Measurements from ENCODE around the gene TXNL4A. TPM values are rescaled to one million over a fixed set of nuclear protein-coding genes. Genes with fewer than 3 reads are reported as not detected.

The TXNL4A gene
- total RNA-seq, 2 donors from 2014 or later = 101 to 138 TPM

DNA sequence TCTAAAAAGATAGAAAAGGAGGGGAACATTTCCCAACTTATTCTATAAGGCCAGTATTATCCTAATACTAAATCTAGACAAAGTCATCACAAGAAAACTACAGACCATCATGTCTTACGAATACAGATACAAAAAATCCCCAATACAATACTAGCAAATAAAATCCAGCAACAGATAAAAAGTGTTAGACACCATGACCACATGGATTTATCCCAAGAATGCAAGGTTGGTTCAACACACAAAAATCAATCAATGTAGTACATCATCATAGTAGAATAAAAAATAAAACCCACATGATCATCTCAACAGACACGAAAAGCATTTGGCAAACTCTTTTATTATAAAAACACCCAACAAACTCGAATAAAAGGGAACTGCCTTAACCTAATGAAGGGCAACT is 55.5 kb downstream of the TXNL4A start:
- H3K27me3 ChIP-seq = no peaks in the 10 kb centered on the region
- no peak for DNase-seq
- intact Hi-C loops (cut with DNase I) = loop anchor here (10.0 kb wide), 1 partner anchor 52 kb away; the partner anchor contains the start of gene TXNL4A
- H3K4me1 ChIP-seq = peaks cover 17% of the 10 kb centered on the region
- TF ChIP-seq, protein P1, sequence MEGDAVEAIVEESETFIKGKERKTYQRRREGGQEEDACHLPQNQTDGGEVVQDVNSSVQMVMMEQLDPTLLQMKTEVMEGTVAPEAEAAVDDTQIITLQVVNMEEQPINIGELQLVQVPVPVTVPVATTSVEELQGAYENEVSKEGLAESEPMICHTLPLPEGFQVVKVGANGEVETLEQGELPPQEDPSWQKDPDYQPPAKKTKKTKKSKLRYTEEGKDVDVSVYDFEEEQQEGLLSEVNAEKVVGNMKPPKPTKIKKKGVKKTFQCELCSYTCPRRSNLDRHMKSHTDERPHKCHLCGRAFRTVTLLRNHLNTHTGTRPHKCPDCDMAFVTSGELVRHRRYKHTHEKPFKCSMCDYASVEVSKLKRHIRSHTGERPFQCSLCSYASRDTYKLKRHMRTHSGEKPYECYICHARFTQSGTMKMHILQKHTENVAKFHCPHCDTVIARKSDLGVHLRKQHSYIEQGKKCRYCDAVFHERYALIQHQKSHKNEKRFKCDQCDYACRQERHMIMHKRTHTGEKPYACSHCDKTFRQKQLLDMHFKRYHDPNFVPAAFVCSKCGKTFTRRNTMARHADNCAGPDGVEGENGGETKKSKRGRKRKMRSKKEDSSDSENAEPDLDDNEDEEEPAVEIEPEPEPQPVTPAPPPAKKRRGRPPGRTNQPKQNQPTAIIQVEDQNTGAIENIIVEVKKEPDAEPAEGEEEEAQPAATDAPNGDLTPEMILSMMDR (IDR thresholded peaks at IDR 0.05) = no peak
- H3K9me3 ChIP-seq = no peaks in the 10 kb centered on the region
- H3K27ac ChIP-seq = no peak overlapping the region
- H3K4me3 ChIP-seq = no peak overlapping the region
- H3K9ac ChIP-seq (ENCODE audit: low read depth in 2 of 2, low read length in 2 of 2) = no peak overlapping the region
- no peaks in the 10 kb centered on the region for H3K36me3 ChIP-seq

DNA sequence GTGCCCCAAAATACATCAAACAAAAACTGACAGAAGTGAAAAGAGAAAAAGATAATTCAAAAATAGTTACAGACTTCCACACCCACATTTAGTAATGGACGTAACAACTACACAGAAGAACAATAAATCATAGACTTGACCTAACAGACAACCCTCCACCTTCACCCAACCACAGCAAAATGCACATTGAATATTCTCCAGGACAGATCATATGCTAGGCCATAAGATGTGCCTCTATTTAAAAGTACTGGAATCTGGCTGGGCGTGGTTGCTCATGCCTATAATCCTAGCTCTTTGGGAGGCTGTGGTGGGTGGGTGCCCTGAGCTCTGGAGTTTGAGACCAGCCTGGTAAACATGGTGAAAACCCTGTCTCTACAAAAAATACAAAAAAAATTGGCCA is 56.9 kb downstream of the TXNL4A start:
- intact Hi-C loops (cut with DNase I) = loop anchor here (10.0 kb wide), 1 partner anchor 53 kb away; the partner anchor contains the start of gene TXNL4A
- DNase-seq = peak; percentile 11
- no peak overlapping the region for H3K4me3 ChIP-seq
- H3K27ac ChIP-seq = no peak overlapping the region
- no peaks in the 10 kb centered on the region for H3K36me3 ChIP-seq
- peaks cover 17% of the 10 kb centered on the region for H3K4me1 ChIP-seq
- no peaks in the 10 kb centered on the region for H3K27me3 ChIP-seq
- no peak overlapping the region for H3K9ac ChIP-seq (ENCODE audit: low read depth in 2 of 2, low read length in 2 of 2)
- TF ChIP-seq, protein P1 (IDR thresholded peaks at IDR 0.05) = no peak
- no peaks in the 10 kb centered on the region for H3K9me3 ChIP-seq

DNA sequence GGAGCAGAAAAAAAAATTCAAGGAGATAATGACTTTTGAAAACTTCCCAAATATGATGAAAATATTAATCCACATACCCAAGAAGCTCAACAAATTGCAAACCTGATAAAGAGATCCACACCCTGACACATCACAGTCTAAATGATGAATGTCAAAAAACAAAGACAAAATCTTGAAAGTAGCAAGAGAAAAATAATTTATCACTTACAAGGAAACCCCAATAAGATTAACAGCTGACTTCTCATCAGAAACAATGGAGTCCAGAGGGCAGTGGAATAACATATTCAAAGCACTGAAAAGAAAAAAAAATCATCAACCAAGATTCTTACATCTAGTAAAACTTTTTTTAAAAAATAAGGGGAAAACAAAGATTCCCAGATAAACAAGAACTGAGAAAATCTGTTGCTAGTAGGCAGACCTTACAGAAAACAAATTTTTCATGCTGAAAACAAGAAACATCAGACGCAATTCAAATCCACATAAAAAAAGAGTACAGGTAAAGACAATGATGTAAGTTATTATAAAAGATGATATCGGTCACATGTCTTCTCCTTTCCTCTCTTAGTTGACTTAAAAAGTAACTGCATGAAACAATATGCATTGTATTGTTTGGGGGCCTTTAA is 58.2 kb downstream of the TXNL4A start:
- Histone ChIP-seq H3K36me3 (no peaks in the 10 kb centered on the region), H3K9me3 (no peaks in the 10 kb centered on the region), H3K4me1 (peaks cover 12% of the 10 kb centered on the region), H3K27ac (no peak overlapping the region), H3K9ac (ENCODE audit: low read depth in 2 of 2, low read length in 2 of 2) (no peak overlapping the region), H3K27me3 (no peaks in the 10 kb centered on the region), H3K4me3 (no peak overlapping the region)
- intact Hi-C loops (cut with DNase I) = loop anchor here (10.0 kb wide), 1 partner anchor 55 kb away; the partner anchor contains the start of gene TXNL4A
- no peak for DNase-seq
- TF ChIP-seq, protein P1 (IDR thresholded peaks at IDR 0.05) = no peak

DNA sequence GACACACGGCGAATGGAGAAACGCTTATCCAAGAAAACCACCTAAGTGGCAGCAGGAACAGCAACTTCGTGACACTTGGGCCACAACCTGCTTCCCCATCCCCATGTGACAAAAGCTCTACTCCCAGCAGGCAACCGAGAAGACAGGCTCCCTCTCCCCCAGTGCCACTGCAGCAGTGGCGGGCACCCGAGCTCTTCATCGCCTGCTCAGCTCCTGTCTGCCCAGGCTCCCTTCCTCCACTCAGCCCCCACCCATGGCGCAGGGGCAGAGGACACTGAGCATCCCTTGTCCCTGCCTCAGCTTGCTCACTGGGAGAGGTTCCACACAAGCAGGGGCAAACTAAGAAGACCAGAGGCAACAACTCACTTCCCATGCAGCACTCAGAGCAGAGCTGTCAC is 59.8 kb downstream of the TXNL4A start:
- TF ChIP-seq, protein P1 (IDR thresholded peaks at IDR 0.05) = no peak
- H3K4me3 ChIP-seq = no peak overlapping the region
- H3K27me3 ChIP-seq = no peaks in the 10 kb centered on the region
- no peak overlapping the region for H3K9ac ChIP-seq (ENCODE audit: low read depth in 2 of 2, low read length in 2 of 2)
- no peaks in the 10 kb centered on the region for H3K4me1 ChIP-seq
- no peak for DNase-seq
- no peak overlapping the region for H3K27ac ChIP-seq
- no peaks in the 10 kb centered on the region for H3K9me3 ChIP-seq
- intact Hi-C loops (cut with DNase I) = no loop called here
- no peaks in the 10 kb centered on the region for H3K36me3 ChIP-seq

DNA sequence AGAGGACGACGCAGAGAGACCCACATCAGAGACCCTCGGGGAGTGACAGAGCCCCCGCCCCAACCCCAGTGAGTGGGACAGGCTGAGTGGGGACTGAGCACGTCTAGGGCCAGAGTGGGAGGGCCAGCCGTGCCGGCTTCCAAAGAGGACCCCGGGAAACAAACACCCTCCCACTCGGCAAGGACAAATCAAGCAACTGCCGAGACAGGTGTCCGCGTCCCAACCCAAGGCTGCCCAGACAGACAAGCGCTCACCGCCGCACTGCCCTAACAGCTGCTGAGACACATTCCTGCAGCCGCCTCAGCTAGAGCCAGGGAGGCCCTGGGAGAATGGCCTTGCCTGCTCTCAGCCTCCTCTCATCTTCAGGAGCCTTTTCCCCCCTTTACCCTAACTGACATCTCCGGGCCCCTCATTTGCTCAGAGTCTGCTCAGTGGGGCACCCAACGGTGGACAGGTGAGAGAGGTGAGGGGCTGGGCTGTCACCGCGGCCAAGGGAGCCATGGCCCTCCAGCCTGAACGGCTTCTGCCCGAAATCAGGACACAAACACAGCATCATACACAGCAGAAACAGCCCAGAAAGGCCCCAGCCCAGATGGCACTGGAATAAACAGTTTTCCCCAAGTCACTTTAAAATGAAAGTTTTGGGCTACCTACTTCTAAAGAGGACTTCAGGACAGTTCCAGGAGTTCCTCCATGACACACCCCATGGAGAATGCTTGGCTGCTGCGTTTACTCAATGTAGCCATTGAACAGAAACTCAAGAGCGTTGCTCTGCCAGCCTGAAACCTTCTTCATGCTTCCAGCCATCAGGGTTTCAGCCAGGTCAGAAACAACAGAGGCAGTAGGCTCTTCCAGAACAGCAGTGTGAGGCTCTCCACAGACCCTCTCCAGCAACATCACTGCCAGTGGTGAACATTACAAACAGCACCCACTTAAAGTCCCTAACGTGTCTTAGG is 60.5 kb downstream of the TXNL4A start:
- peak; percentile 16 for DNase-seq
- no peaks in the 10 kb centered on the region for H3K9me3 ChIP-seq

More for the DNA sequence above, 60.5 kb downstream of the TXNL4A start:
- TF ChIP-seq, protein P1 (IDR thresholded peaks at IDR 0.05) = no peak
- Histone ChIP-seq H3K36me3 (no peaks in the 10 kb centered on the region), H3K27ac (no peak overlapping the region), H3K9ac (ENCODE audit: low read depth in 2 of 2, low read length in 2 of 2) (no peak overlapping the region), H3K4me1 (no peaks in the 10 kb centered on the region), H3K4me3 (no peak overlapping the region), H3K27me3 (no peaks in the 10 kb centered on the region)
- intact Hi-C loops (cut with DNase I) = no loop called here

Measured in colonic mucosa (tissue), 4 donors.